SK-N-SH (cell line): Measurements from ENCODE around the gene SDC3. TPM values are rescaled to one million over a fixed set of nuclear protein-coding genes. Genes with fewer than 3 reads are reported as not detected.

ENCODE experiments used
- CTCF ChIA-PET: fragments of 300-600, 350-600 bp; formaldehyde crosslinking; extraction: SDS; loops from one replicate; lab custom pipeline; 2021; lab: Yijun Ruan, JAX
- POLR2A ChIA-PET: fragments of 350-600 bp; sonication (Branson Sonifier 250); formaldehyde crosslinking; extraction: SDS; loops from one replicate; lab custom pipeline; 2020; ENCODE audit warnings: antibody characterized with exemption, inconsistent platforms; lab: Yijun Ruan, JAX
- DNase-seq: peaks from one replicate; pipeline ENCODE4 v3.0.0; 2012
- H2AFZ ChIP-seq: fragments of 200-600 bp; sonication (generic); 2 replicates; pipeline ENCODE4 v1.8.1; 2016; ENCODE audit warnings: antibody characterized with exemption, mild to moderate bottlenecking, low read depth
- H3F3A ChIP-seq: fragments of 200-600 bp; sonication (generic); replicated peaks from 2 replicates; pipeline ENCODE3; 2016; ENCODE audit warnings: antibody characterized with exemption, mild to moderate bottlenecking; ENCODE audit not compliant: insufficient read depth
- H3K27ac ChIP-seq, 2 experiments: fragments of 200-500 bp in 1 of 2; fragments of 200-600 bp in 1 of 2; sonication (Bioruptor generic) in 1 of 2; sonication (generic), shearing (Covaris generic) in 1 of 2; 2 replicates each; pipeline versions ENCODE4 v1.5.1 to v1.6.1; 2014 to 2016; ENCODE audit warnings: low read depth in 2 of 2, inconsistent platforms in 1 of 2, low read length in 1 of 2, mild to moderate bottlenecking in 1 of 2, mixed read lengths in 1 of 2
- H3K27me3 ChIP-seq: fragments of 200-600 bp; sonication (generic), shearing (Covaris generic); 2 replicates; pipeline ENCODE4 v1.6.1; 2016; ENCODE audit warnings: mixed run types; ENCODE audit not compliant: insufficient read depth
- H3K36me3 ChIP-seq, 2 experiments: fragments of 200-500 bp in 1 of 2; fragments of 200-600 bp in 1 of 2; sonication (Bioruptor generic) in 1 of 2; sonication (generic) in 1 of 2; replicated peaks in 1 of 2; 2 replicates each; pipeline versions ENCODE3 to v1.5.1; 2014 to 2016; ENCODE audit warnings: low read length in 1 of 2, mild to moderate bottlenecking in 1 of 2; ENCODE audit not compliant: insufficient read depth in 2 of 2, control insufficient read depth in 1 of 2
- H3K4me1 ChIP-seq, 2 experiments: fragments of 200-500 bp in 1 of 2; fragments of 200-600 bp in 1 of 2; sonication (Bioruptor generic) in 1 of 2; sonication (generic), shearing (Covaris generic) in 1 of 2; 2 replicates each; pipeline versions ENCODE4 v1.5.1 to v1.6.1; 2014 to 2016; ENCODE audit warnings: low read depth in 1 of 2, low read length in 1 of 2, mixed run types in 1 of 2; ENCODE audit not compliant: insufficient read depth in 2 of 2, control insufficient read depth in 1 of 2
- H3K4me2 ChIP-seq: fragments of 200-600 bp; sonication (generic), shearing (Covaris generic); 2 replicates; pipeline ENCODE4 v1.6.1; 2017; ENCODE audit warnings: mixed run types
- H3K4me3 ChIP-seq, 2 experiments: fragments of 200-500 bp in 1 of 2; fragments of 200-600 bp in 1 of 2; sonication (Bioruptor generic) in 1 of 2; sonication (generic), shearing (Covaris generic) in 1 of 2; 2 replicates each; pipeline versions ENCODE4 v1.5.1 to v1.8.1; 2014 to 2016; ENCODE audit warnings: low read depth in 2 of 2, inconsistent platforms in 1 of 2, low read length in 1 of 2, mild to moderate bottlenecking in 1 of 2, mixed read lengths in 1 of 2, moderate library complexity in 1 of 2
- H3K79me2 ChIP-seq: fragments of 200-600 bp; sonication (generic); 2 replicates; pipeline ENCODE4 v1.8.1; 2017; ENCODE audit warnings: mild to moderate bottlenecking; ENCODE audit not compliant: insufficient read depth
- H3K9ac ChIP-seq: fragments of 200-600 bp; sonication (generic); 2 replicates; pipeline ENCODE4 v1.6.1; 2017; ENCODE audit warnings: mixed run types
- H3K9me2 ChIP-seq: fragments of 200-600 bp; sonication (generic); 2 replicates; pipeline ENCODE4 v1.6.1; 2017; ENCODE audit warnings: mixed run types
- H3K9me3 ChIP-seq: fragments of 200-600 bp; sonication (generic); 2 replicates; pipeline ENCODE4 v1.6.1; 2017; ENCODE audit warnings: mixed run types, mild to moderate bottlenecking, moderate library complexity
- H4K20me1 ChIP-seq: fragments of 200-600 bp; sonication (generic); 2 replicates; pipeline ENCODE4 v1.6.1; 2017; ENCODE audit warnings: mild to moderate bottlenecking, mixed run types; ENCODE audit not compliant: insufficient read depth
- CHD2 ChIP-seq: fragments of 150-350 bp; IDR thresholded peaks from 2 replicates; pipeline ENCODE4 v1.6.1; 2018; ENCODE audit warnings: low read length; ENCODE audit not compliant: partially characterized antibody
- ELF1 ChIP-seq: IDR thresholded peaks from 2 replicates; pipeline ENCODE4 v1.4.0; 2012
- EP300 ChIP-seq, 2 experiments: IDR thresholded peaks; 2 replicates each; pipeline versions ENCODE4 v1.4.0 to v1.6.1; 2012; ENCODE audit warnings: borderline replicate concordance in 1 of 2, low read depth in 1 of 2, low read length in 1 of 2
- FOSL2 ChIP-seq: IDR thresholded peaks from 2 replicates; pipeline ENCODE4 v1.4.0; 2012; ENCODE audit warnings: low read depth, mild to moderate bottlenecking, moderate library complexity, borderline replicate concordance
- GABPA ChIP-seq: IDR thresholded peaks from 2 replicates; pipeline ENCODE4 v1.4.0; 2012; ENCODE audit warnings: low read depth, mild to moderate bottlenecking
- IRF3 ChIP-seq: fragments of 150-350 bp; IDR thresholded peaks from 2 replicates; pipeline ENCODE4 v1.6.1; 2016; ENCODE audit warnings: mild to moderate bottlenecking, low read depth, low read length
- JUND ChIP-seq: IDR thresholded peaks from 2 replicates; pipeline ENCODE4 v1.4.0; 2012
- MEF2A ChIP-seq: IDR thresholded peaks from 2 replicates; pipeline ENCODE4 v1.4.0; 2012; ENCODE audit warnings: low read depth, borderline replicate concordance
- MXI1 ChIP-seq: IDR thresholded peaks from 2 replicates; pipeline ENCODE4 v1.6.1; 2012; ENCODE audit warnings: mild to moderate bottlenecking, low read depth, low read length, improper control_type of control experiment
- NRF1 ChIP-seq: IDR thresholded peaks from 2 replicates; pipeline ENCODE4 v1.6.1; 2012; ENCODE audit warnings: low read depth, mild to moderate bottlenecking, low read length
- POLR2AphosphoS5 ChIP-seq: IDR thresholded peaks from 2 replicates; pipeline ENCODE4 v1.6.1; 2012; ENCODE audit warnings: low read depth, low read length
- RAD21 ChIP-seq: IDR thresholded peaks from 2 replicates; pipeline ENCODE4 v1.6.1; 2012; ENCODE audit warnings: mild to moderate bottlenecking, low read length
- RFX5 ChIP-seq: IDR thresholded peaks from 2 replicates; pipeline ENCODE4 v1.6.1; 2012; ENCODE audit warnings: mild to moderate bottlenecking, improper control_type of control experiment, low read length
- RXRA ChIP-seq: IDR thresholded peaks from 2 replicates; pipeline ENCODE4 v1.4.0; 2012; ENCODE audit warnings: low read depth, mild to moderate bottlenecking, borderline replicate concordance
- TAF1 ChIP-seq: IDR thresholded peaks from 2 replicates; pipeline ENCODE4 v1.6.1; 2012; ENCODE audit warnings: low read depth, mild to moderate bottlenecking, low read length, moderate library complexity, borderline replicate concordance
- TCF12 ChIP-seq: IDR thresholded peaks from 2 replicates; pipeline ENCODE4 v1.4.0; 2012
- ZBTB33 ChIP-seq: IDR thresholded peaks from 2 replicates; pipeline ENCODE4 v1.4.0; 2012; ENCODE audit warnings: low read depth, borderline replicate concordance
- WGBS: methylation state at CpG from one replicate; pipeline ENCODE4 v1.1.6; 2017; ENCODE audit warnings: low lambda C conversion rate; 5-methylcytosine and 5-hydroxymethylcytosine counted together
- polyA plus RNA-seq, 3 experiments: library from polyadenylated mRNA; depleted of rRNA; stranded (reverse); fragments of >200 nt; gene quantifications; 2 replicates each; pipeline ENCODE4 v1.2.3, GENCODE V29; 2012
- TF ChIP-seq, protein P1 (sequence below): fragments of 150-350 bp; IDR thresholded peaks from 2 replicates; pipeline ENCODE4 v1.6.1; 2017; ENCODE audit warnings: antibody characterized with exemption, low read length, low read depth, borderline replicate concordance
- TF ChIP-seq, protein P2 (sequence below): IDR thresholded peaks from 2 replicates; pipeline ENCODE4 v1.6.1; 2012; ENCODE audit warnings: mild to moderate bottlenecking, low read depth, low read length, moderate library complexity
- TF ChIP-seq, protein P3 (sequence below): IDR thresholded peaks from 2 replicates; pipeline ENCODE4 v1.4.0; 2012; ENCODE audit warnings: low read depth, borderline replicate concordance

The SDC3 gene
- polyA plus RNA-seq, 1 of the 3 experiments (the other 2 are of a cell fraction): 18.8 TPM

DNA sequence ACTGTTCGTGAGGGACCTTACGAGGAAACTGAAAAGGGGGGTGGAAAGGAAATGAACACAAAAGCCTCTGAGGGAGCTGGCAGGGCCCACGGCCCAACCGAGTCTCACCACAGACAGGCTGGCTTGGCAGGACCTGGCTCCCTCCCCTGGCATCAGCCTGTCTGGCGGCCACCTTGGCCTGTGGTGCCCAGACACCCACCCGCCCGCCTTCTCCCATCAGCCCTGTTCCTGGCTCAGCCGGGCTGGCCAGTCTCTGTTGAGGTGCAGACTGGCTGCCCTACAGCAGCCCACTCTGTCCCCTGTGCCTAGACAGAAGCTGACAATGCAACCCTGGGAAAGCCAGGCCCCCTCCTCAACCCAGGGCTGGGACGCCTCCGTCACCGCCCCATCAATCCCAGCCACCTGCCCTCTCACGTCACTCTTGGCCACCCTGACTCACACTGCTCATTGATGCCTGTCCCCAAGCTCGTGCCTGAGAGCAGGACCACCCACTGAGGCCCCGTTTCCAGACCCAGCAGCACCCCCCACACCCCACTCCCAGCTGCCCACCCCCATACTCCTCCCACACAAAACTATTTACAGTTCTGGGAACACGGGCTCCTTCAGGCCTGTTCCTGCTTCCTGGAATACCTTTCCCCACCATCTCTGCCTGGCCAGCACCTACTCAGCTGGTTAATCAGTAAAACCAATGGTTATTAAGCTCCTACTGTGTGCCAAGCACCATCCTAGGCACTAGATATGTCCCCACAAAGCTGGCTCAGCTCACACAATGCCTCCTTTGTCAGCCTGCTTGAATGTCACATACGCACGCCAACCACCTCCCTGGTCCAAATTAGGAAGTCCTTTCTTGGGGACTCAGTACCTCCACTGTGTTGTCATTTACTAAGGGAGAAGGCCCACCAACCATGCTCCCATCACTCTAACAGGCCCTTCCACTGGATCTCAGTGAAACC is 22.7 kb downstream of the SDC3 start:
- Histone ChIP-seq H3K4me3 (no peak overlapping the region), H3K4me2 (no peak overlapping the region), H3K4me1 (peaks cover 16 to 23% of the 10 kb centered on the region in 2 experiments; a peak in 3 of 4 replicates), H3K79me2 (peaks cover 30% of the 10 kb centered on the region), H3K9me2 (no peaks in the 10 kb centered on the region), H3K9ac (no peak overlapping the region), H2AFZ (no peak overlapping the region), H3K9me3 (no peaks in the 10 kb centered on the region), H3K36me3 (no peaks in the 10 kb centered on the region), H3K27me3 (no peaks in the 10 kb centered on the region), H4K20me1 (peaks cover 69% of the 10 kb centered on the region), H3K27ac (no peak overlapping the region), H3F3A (peaks cover 14% of the 10 kb centered on the region)
- DNase-seq: no peak
- POLR2A ChIA-PET: interaction anchor here (0.6 kb wide), 1 partner anchor 62 kb away, joined by 3 read pairs; no protein-coding TSS in a partner anchor
- no peak for TF ChIP-seq POLR2AphosphoS5
- TF ChIP-seq ELF1: no peak
- no peak for TF ChIP-seq NRF1
- no peak for TF ChIP-seq ZBTB33
- no peak for TF ChIP-seq TAF1
- no peak for TF ChIP-seq EP300 (IDR thresholded peaks at IDR 0.05; ENCODE audit: borderline replicate concordance in 1 of 2, low read depth in 1 of 2, low read length in 1 of 2)
- TF ChIP-seq RFX5: no peak
- no peak for TF ChIP-seq RAD21
- TF ChIP-seq TCF12: no peak
- TF ChIP-seq, protein P1, sequence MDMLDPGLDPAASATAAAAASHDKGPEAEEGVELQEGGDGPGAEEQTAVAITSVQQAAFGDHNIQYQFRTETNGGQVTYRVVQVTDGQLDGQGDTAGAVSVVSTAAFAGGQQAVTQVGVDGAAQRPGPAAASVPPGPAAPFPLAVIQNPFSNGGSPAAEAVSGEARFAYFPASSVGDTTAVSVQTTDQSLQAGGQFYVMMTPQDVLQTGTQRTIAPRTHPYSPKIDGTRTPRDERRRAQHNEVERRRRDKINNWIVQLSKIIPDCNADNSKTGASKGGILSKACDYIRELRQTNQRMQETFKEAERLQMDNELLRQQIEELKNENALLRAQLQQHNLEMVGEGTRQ: no peak
- no peak for TF ChIP-seq GABPA
- TF ChIP-seq IRF3: no peak
- TF ChIP-seq CHD2: no peak
- no peak for TF ChIP-seq MEF2A
- TF ChIP-seq, protein P2, sequence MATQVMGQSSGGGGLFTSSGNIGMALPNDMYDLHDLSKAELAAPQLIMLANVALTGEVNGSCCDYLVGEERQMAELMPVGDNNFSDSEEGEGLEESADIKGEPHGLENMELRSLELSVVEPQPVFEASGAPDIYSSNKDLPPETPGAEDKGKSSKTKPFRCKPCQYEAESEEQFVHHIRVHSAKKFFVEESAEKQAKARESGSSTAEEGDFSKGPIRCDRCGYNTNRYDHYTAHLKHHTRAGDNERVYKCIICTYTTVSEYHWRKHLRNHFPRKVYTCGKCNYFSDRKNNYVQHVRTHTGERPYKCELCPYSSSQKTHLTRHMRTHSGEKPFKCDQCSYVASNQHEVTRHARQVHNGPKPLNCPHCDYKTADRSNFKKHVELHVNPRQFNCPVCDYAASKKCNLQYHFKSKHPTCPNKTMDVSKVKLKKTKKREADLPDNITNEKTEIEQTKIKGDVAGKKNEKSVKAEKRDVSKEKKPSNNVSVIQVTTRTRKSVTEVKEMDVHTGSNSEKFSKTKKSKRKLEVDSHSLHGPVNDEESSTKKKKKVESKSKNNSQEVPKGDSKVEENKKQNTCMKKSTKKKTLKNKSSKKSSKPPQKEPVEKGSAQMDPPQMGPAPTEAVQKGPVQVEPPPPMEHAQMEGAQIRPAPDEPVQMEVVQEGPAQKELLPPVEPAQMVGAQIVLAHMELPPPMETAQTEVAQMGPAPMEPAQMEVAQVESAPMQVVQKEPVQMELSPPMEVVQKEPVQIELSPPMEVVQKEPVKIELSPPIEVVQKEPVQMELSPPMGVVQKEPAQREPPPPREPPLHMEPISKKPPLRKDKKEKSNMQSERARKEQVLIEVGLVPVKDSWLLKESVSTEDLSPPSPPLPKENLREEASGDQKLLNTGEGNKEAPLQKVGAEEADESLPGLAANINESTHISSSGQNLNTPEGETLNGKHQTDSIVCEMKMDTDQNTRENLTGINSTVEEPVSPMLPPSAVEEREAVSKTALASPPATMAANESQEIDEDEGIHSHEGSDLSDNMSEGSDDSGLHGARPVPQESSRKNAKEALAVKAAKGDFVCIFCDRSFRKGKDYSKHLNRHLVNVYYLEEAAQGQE: no peak
- no peak for TF ChIP-seq FOSL2
- TF ChIP-seq, protein P3, sequence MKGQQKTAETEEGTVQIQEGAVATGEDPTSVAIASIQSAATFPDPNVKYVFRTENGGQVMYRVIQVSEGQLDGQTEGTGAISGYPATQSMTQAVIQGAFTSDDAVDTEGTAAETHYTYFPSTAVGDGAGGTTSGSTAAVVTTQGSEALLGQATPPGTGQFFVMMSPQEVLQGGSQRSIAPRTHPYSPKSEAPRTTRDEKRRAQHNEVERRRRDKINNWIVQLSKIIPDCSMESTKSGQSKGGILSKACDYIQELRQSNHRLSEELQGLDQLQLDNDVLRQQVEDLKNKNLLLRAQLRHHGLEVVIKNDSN: no peak
- no peak for TF ChIP-seq MXI1
- TF ChIP-seq JUND: no peak
- TF ChIP-seq RXRA: no peak
- CTCF ChIA-PET: interaction anchor here (1.1 to 1.6 kb wide), 3 partner anchors 12 to 84 kb away, joined by 3 to 4 read pairs (median 3); no protein-coding TSS in a partner anchor
- 84% methylated on average over 9 of the region's 17 CpGs for WGBS
